Measurements from ENCODE around the gene TMEM132D. TPM values are rescaled to one million over a fixed set of nuclear protein-coding genes. Genes with fewer than 3 reads are reported as not detected.

Gene TMEM132D
- polyA plus RNA-seq, 3 donors from 2014 or later = 0.06 TPM; not detected in 2

DNA sequence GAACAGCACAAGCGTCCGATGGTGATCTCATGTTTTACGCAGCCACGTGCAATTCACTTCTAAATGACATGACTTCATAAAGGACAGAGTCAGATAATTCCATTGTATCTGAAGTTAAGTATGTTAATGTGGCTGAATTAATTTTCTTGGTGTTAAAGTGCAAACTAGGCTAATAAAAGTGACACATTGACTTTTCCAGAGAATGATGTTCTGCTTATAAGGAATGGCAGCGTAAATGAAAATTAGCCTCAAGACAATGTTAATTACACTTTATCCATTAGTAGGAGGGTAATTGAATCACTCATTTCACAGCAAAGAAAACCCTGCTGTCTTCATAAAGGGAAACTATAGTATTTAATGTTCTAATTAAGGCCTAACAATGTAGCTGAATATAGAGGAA is 624.1 kb downstream of the TMEM132D start:
- H3K9me3 Mint-ChIP-seq = peaks cover 0 to 2% (median 0%) of the 10 kb centered on the region in 6 donors
- H3K4me3 Mint-ChIP-seq = no peak overlapping the region
- DNase-seq = no peak
- peaks cover 0 to 2% (median 2%) of the 10 kb centered on the region in 3 donors for H3K27me3 Mint-ChIP-seq (ENCODE audit: low read depth in 3 of 3)
- H3K36me3 Mint-ChIP-seq = no peaks in the 10 kb centered on the region
- H3K27ac Mint-ChIP-seq = no peak overlapping the region
- H3K4me1 Mint-ChIP-seq = no peaks in the 10 kb centered on the region

DNA sequence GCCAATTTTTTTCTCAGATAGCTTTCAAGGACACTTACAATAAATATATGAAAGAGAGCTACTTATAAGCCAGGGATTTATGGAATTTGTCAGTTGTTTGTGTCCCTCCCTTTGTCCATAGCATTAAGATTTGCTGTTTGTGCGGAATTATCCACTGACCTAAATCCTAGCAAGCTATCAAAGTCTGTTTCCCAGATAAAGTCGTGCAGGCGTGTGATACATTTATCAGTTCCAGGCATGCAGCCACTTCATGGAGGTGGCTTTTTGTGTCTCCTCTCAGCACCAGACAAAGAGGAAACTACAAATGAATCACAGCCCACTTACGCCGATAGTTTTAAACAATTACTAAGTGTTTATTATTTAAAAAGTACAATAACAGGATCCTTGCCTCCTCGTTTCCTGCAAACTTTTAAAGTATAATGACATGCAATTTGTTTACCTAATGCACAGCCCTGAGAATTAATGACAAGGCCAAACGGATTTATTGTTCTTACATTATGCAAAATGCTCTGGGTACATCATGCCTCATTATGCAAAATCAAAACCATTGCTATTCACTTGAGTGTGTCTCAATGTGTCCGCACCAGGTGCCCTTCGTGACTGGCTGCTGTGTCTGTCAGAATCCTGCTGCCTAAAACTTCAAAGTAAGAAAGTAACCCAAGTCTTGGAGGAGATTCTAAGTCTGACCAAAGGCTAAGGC is 627.3 kb downstream of the TMEM132D start:
- no peak for DNase-seq
- peaks cover 0 to 2% (median 0%) of the 10 kb centered on the region in 6 donors for H3K9me3 Mint-ChIP-seq
- H3K4me1 Mint-ChIP-seq = no peaks in the 10 kb centered on the region
- no peak overlapping the region for H3K27ac Mint-ChIP-seq
- H3K36me3 Mint-ChIP-seq = no peaks in the 10 kb centered on the region
- H3K27me3 Mint-ChIP-seq (ENCODE audit: low read depth in 3 of 3) = peaks cover 0 to 2% (median 0%) of the 10 kb centered on the region in 3 donors
- H3K4me3 Mint-ChIP-seq = no peak overlapping the region

GRCh38 chr12:129269756-129270495 is 633.9 kb downstream of the TMEM132D start:
- DNase-seq = no peak
- peaks cover 0 to 6% (median 4%) of the 10 kb centered on the region in 6 donors for H3K9me3 Mint-ChIP-seq
- peaks cover 0 to 6% (median 2%) of the 10 kb centered on the region in 3 donors for H3K27me3 Mint-ChIP-seq (ENCODE audit: low read depth in 3 of 3)
- H3K4me3 Mint-ChIP-seq = no peak overlapping the region
- H3K27ac Mint-ChIP-seq = no peak overlapping the region
- H3K4me1 Mint-ChIP-seq = no peaks in the 10 kb centered on the region
- H3K36me3 Mint-ChIP-seq = peaks cover 0 to 4% (median 0%) of the 10 kb centered on the region in 3 donors

DNA sequence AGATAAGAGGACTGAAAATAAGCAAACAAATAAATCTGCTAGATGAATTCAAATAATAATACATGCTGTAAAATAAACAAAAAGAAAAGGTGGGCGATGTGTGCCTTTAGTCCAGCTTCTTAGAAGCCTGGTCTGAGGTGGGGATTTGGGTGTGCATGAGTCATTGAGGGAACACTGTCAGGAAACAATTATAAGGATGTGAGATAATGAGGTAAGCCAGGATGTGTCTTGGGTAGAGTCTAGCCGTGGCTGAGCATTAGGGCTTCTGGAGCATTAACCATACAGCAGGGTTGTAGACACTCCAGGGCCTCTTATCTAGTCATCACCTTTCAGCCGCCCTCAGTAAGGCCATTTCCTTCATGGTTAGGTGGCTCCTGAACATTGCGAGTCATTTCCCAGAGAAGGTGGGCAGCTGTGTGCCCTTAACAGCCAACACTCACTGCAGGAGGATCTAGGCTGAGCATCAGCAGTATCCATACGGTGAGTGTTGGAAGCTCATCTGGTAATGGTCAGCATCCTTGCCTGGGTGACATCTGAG is 645.0 kb downstream of the TMEM132D start:
- Mint-ChIP-seq H3K27me3 (ENCODE audit: low read depth in 3 of 3) (peaks cover 3 to 4% (median 3%) of the 10 kb centered on the region in 3 donors), H3K27ac (no peak overlapping the region), H3K4me3 (no peak overlapping the region), H3K9me3 (peaks cover 0 to 7% (median under 1%) of the 10 kb centered on the region in 6 donors), H3K36me3 (no peaks in the 10 kb centered on the region), H3K4me1 (no peaks in the 10 kb centered on the region)
- no peak for DNase-seq

- H3K27ac Mint-ChIP-seq = no peak overlapping the region
- H3K27me3 Mint-ChIP-seq (ENCODE audit: low read depth in 3 of 3) = peaks cover 3 to 5% (median 4%) of the 10 kb centered on the region in 3 donors
- no peaks in the 10 kb centered on the region for H3K4me1 Mint-ChIP-seq
- no peak overlapping the region for H3K4me3 Mint-ChIP-seq
- no peaks in the 10 kb centered on the region for H3K36me3 Mint-ChIP-seq
- no peak for DNase-seq
- peaks cover 0 to 2% (median 0%) of the 10 kb centered on the region in 6 donors for H3K9me3 Mint-ChIP-seq
These were observed 646.3 kb downstream of the TMEM132D start for GRCh38 chr12:129257524-129257923.

DNA sequence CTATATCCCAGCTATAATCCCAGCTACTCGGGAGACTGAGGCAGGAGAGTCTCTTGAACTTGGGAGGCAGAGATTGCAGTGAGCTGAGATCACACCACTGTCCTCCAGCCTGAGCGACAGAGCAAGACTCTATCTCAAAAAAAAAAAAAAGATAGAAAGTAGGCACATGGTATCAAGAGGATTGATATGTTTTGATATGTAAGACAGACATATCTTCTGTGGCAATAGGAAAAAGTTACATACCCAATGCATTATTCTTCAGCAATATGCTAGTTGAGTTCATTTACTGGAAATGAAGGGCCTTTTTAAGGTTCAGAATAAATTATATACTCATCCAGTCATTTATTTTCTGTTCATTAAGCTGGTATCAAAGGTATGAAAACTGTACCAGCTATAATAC is 657.2 kb downstream of the TMEM132D start:
- H3K27ac Mint-ChIP-seq = no peak overlapping the region
- H3K4me1 Mint-ChIP-seq = no peaks in the 10 kb centered on the region
- no peaks in the 10 kb centered on the region for H3K36me3 Mint-ChIP-seq
- DNase-seq = no peak
- peaks cover 0 to 10% (median 2%) of the 10 kb centered on the region in 3 donors for H3K27me3 Mint-ChIP-seq (ENCODE audit: low read depth in 3 of 3)
- peaks cover 0 to 2% (median 0%) of the 10 kb centered on the region in 6 donors for H3K9me3 Mint-ChIP-seq
- H3K4me3 Mint-ChIP-seq = no peak overlapping the region

DNA sequence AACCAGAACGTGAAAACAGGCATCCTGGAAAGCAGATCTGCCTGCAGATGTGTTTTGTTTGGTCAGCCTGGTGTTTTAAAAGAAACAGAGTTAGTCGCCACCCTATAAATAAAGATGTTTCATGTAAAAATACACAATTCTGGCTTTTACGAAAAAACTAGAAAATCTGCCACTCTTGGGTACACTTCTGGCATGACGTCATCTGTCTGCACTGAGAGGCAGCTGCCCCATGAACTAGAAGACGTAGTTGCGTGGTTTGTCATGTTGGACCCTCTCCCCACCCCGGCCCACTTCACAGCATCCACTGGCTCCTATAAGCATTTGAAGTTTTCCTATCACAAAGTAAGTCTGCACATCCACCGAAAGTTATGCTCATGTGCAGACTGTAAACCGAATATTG is 658.1 kb downstream of the TMEM132D start:
- no peak for DNase-seq
- H3K36me3 Mint-ChIP-seq = no peaks in the 10 kb centered on the region
- peaks cover 1 to 13% (median 2%) of the 10 kb centered on the region in 3 donors for H3K27me3 Mint-ChIP-seq (ENCODE audit: low read depth in 3 of 3)
- H3K4me3 Mint-ChIP-seq = no peak overlapping the region
- peaks cover 0 to 4% (median 0%) of the 10 kb centered on the region in 6 donors for H3K9me3 Mint-ChIP-seq
- no peak overlapping the region for H3K27ac Mint-ChIP-seq
- no peaks in the 10 kb centered on the region for H3K4me1 Mint-ChIP-seq

DNA sequence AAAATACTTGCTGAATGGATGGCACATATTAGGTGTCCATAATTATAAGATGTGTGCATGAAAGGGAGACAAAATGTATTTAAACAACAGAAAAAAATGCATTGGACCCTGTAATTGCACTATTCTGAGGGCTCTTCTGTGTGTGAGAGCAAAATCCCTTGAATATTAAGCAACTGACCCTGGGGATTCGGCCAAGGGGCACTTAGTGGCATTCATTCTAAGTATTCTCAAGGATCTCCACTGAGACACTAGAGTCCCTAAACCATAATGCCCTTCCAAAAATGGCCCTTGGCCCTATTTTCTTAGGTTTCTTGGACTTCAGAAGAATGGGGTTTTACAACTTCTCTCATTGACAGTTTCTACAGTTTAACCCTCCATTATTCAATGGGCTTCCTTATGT is 662.0 kb downstream of the TMEM132D start:
- no peak overlapping the region for H3K27ac Mint-ChIP-seq
- no peaks in the 10 kb centered on the region for H3K36me3 Mint-ChIP-seq
- no peak overlapping the region for H3K4me3 Mint-ChIP-seq
- H3K9me3 Mint-ChIP-seq = peaks cover 0 to 4% (median 0%) of the 10 kb centered on the region in 6 donors
- H3K4me1 Mint-ChIP-seq = no peaks in the 10 kb centered on the region
- peaks cover 2 to 13% (median 4%) of the 10 kb centered on the region in 3 donors for H3K27me3 Mint-ChIP-seq (ENCODE audit: low read depth in 3 of 3)
- DNase-seq = no peak

GRCh38 chr12:129237881-129238280 is 665.9 kb downstream of the TMEM132D start:
- H3K27me3 Mint-ChIP-seq (ENCODE audit: low read depth in 3 of 3) = peaks cover 2 to 10% (median 4%) of the 10 kb centered on the region in 3 donors
- no peaks in the 10 kb centered on the region for H3K4me1 Mint-ChIP-seq
- no peak overlapping the region for H3K27ac Mint-ChIP-seq

GRCh38 chr12:129234209-129234608 is 669.6 kb downstream of the TMEM132D start:
- no peak for DNase-seq
- no peaks in the 10 kb centered on the region for H3K9me3 Mint-ChIP-seq
- no peaks in the 10 kb centered on the region for H3K4me1 Mint-ChIP-seq
- H3K4me3 Mint-ChIP-seq = no peak overlapping the region
- no peaks in the 10 kb centered on the region for H3K36me3 Mint-ChIP-seq
- no peak overlapping the region for H3K27ac Mint-ChIP-seq
- H3K27me3 Mint-ChIP-seq (ENCODE audit: low read depth in 3 of 3) = peaks cover 0 to 6% (median 2%) of the 10 kb centered on the region in 3 donors

More at GRCh38 chr12:129237881-129238280, 665.9 kb downstream of the TMEM132D start:
- no peak overlapping the region for H3K4me3 Mint-ChIP-seq
- H3K9me3 Mint-ChIP-seq = peaks cover 0 to 2% (median 0%) of the 10 kb centered on the region in 6 donors
- no peaks in the 10 kb centered on the region for H3K36me3 Mint-ChIP-seq
- DNase-seq = no peak

DNA sequence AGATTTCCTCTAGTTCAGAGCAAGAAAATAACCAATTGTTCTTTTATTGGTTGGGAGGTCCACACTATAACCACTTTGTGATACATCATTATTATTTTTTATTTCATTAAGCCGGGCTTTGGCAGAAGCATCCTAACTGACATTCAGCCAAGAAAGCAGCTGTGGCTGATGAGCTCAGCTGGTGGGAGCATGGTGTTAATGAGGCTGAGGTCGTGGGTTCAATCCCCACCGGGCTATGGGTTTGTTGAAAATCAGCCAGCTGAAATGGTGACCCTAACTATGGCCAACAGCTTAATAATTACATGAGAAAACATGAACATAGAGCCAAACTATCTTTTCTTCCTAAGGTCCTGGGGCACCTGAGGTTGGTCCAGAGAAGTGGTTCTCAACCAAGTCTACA is 672.3 kb downstream of the TMEM132D start:
- Mint-ChIP-seq H3K27me3 (ENCODE audit: low read depth in 3 of 3) (peaks cover 2 to 4% (median 2%) of the 10 kb centered on the region in 3 donors), H3K4me3 (no peak overlapping the region), H3K4me1 (no peaks in the 10 kb centered on the region), H3K27ac (no peak overlapping the region), H3K9me3 (peaks cover 0 to 2% (median 0%) of the 10 kb centered on the region in 6 donors), H3K36me3 (no peaks in the 10 kb centered on the region)
- DNase-seq = no peak

- no peaks in the 10 kb centered on the region for H3K4me1 Mint-ChIP-seq
- no peaks in the 10 kb centered on the region for H3K36me3 Mint-ChIP-seq
- peaks cover 2 to 4% (median 2%) of the 10 kb centered on the region in 3 donors for H3K27me3 Mint-ChIP-seq (ENCODE audit: low read depth in 3 of 3)
- H3K9me3 Mint-ChIP-seq = peaks cover 0 to 2% (median 0%) of the 10 kb centered on the region in 6 donors
- H3K27ac Mint-ChIP-seq = no peak overlapping the region
- no peak overlapping the region for H3K4me3 Mint-ChIP-seq
- no peak for DNase-seq
These were observed 672.8 kb downstream of the TMEM132D start for GRCh38 chr12:129230995-129231394.

DNA sequence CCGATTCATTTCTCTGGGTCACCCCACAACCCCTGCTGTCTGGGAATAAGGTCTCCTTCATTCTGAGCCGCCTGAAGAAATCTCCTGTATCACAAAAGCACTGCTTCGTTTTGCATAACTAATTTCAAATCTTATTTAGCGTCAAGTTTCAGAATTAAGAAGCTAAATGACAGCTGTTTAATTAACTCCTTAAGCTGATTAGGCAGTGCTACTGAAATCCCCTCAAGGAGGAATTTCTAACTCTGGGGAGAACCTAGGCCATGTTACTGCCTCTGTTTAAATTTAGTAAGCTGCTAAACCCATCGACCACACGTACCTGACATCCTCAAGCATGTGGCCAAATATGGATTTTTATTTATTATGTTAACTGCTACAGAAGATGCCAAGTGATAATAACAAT is 677.0 kb downstream of the TMEM132D start:
- Mint-ChIP-seq H3K4me1 (no peaks in the 10 kb centered on the region), H3K27me3 (ENCODE audit: low read depth in 3 of 3) (peaks cover 2 to 10% (median 4%) of the 10 kb centered on the region in 3 donors), H3K36me3 (no peaks in the 10 kb centered on the region), H3K9me3 (peaks cover 0 to 2% (median 0%) of the 10 kb centered on the region in 6 donors), H3K27ac (no peak overlapping the region), H3K4me3 (no peak overlapping the region)
- DNase-seq = no peak

DNA sequence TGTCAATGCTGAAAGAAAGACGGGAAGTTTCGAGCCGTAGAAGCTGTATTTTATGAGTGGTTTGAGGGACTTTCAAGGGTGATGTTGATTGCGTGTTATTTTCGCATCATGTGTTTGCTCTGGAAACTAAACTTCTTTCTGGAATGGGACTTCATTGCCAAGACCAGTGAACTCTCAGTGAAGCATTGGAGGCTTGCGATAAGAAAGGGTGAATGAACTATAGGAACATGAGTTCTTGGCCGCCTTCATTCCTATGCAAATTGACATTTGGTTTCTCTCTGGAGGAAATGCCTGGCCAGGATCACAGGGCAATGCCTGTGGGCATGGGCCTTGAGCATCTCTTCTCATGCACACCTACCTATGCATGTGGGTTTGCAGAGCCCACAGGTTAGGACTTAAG is 677.8 kb downstream of the TMEM132D start:
- H3K4me3 Mint-ChIP-seq = no peak overlapping the region
- H3K4me1 Mint-ChIP-seq = no peaks in the 10 kb centered on the region
- peaks cover 0 to 2% (median 0%) of the 10 kb centered on the region in 6 donors for H3K9me3 Mint-ChIP-seq
- H3K27me3 Mint-ChIP-seq (ENCODE audit: low read depth in 3 of 3) = peaks cover 2 to 10% (median 5%) of the 10 kb centered on the region in 3 donors
- H3K27ac Mint-ChIP-seq = no peak overlapping the region
- no peak for DNase-seq
- H3K36me3 Mint-ChIP-seq = no peaks in the 10 kb centered on the region

Data from immature natural killer cell (primary cell).